HFFc6 (cell line): Measurements from ENCODE around the gene ORC6. TPM values are rescaled to one million over a fixed set of nuclear protein-coding genes. Genes with fewer than 3 reads are reported as not detected.

Experiments used
- DNase-seq: peaks from one replicate; pipeline ENCODE4 v3.0.0-alpha.2; 2018
- H3K27ac Mint-ChIP-seq: 2 replicates; pipeline ENCODE4 v1.8.0; 2020; ENCODE audit warnings: mild to moderate bottlenecking, mixed read lengths
- H3K27me3 Mint-ChIP-seq: 2 replicates; pipeline ENCODE4 v1.8.0; 2021; ENCODE audit warnings: mild to moderate bottlenecking, moderate library complexity, mixed read lengths; ENCODE audit not compliant: insufficient read depth
- H3K36me3 Mint-ChIP-seq: 2 replicates; pipeline ENCODE4 v1.8.0; 2021; ENCODE audit warnings: low read depth, mixed read lengths
- H3K4me1 Mint-ChIP-seq: 2 replicates; pipeline ENCODE4 v1.8.0; 2020; ENCODE audit warnings: low read depth, mixed read lengths
- H3K4me3 Mint-ChIP-seq: 2 replicates; pipeline ENCODE4 v1.8.0; 2020; ENCODE audit warnings: mild to moderate bottlenecking, moderate library complexity, mixed read lengths
- H3K9me3 Mint-ChIP-seq: 2 replicates; pipeline ENCODE4 v1.8.0; 2020; ENCODE audit warnings: mild to moderate bottlenecking, mixed read lengths
- CTCF ChIP-seq: fragments of 200-600 bp; sonication (generic); IDR thresholded peaks from 2 replicates; pipeline ENCODE4 v1.5.0; 2021; ENCODE audit warnings: antibody characterized with exemption, mild to moderate bottlenecking
- total RNA-seq, 6 experiments: library from RNA; stranded (reverse); fragmentation: NEBNext Ultra II Directional; extraction: Animal tissue kit (Norgen Biotek cat#: 25700); gene quantifications; 2 replicates in 1 of 6; 3 replicates in 5 of 6; pipeline ENCODE4 v1.2.3, GENCODE V29; 2021

ORC6 gene
- total RNA-seq, 6 experiments from 2014 or later = 10.1 to 22.7 (median 14.8) TPM

- peaks cover 5% of the 10 kb centered on the region; the same call in 1 of the 2 replicates for H3K9me3 Mint-ChIP-seq
- no peaks in the 10 kb centered on the region for H3K36me3 Mint-ChIP-seq
- no peak overlapping the region for H3K4me3 Mint-ChIP-seq
- TF ChIP-seq CTCF = no peak
- H3K4me1 Mint-ChIP-seq = no peaks in the 10 kb centered on the region
- DNase-seq = no peak
- no peak overlapping the region for H3K27ac Mint-ChIP-seq
- peaks cover 15% of the 10 kb centered on the region for H3K27me3 Mint-ChIP-seq
Observed at GRCh38 chr16:46720619-46721018, 31.2 kb downstream of the ORC6 start.

GRCh38 chr16:46721885-46722284 is 32.4 kb downstream of the ORC6 start:
- Mint-ChIP-seq H3K27ac (no peak overlapping the region), H3K27me3 (peaks cover 17% of the 10 kb centered on the region)

GRCh38 chr16:46727184-46727583 is 37.7 kb downstream of the ORC6 start:
- no peaks in the 10 kb centered on the region; the same call in 1 of the 2 replicates for H3K4me1 Mint-ChIP-seq
- no peak overlapping the region for H3K27ac Mint-ChIP-seq
- no peaks in the 10 kb centered on the region for H3K36me3 Mint-ChIP-seq
- H3K27me3 Mint-ChIP-seq = peaks cover 22% of the 10 kb centered on the region
- H3K9me3 Mint-ChIP-seq = peaks cover 5% of the 10 kb centered on the region; the same call in 1 of the 2 replicates
- no peak for TF ChIP-seq CTCF
- DNase-seq = no peak
- H3K4me3 Mint-ChIP-seq = no peak overlapping the region

More at GRCh38 chr16:46721885-46722284, 32.4 kb downstream of the ORC6 start:
- no peaks in the 10 kb centered on the region for H3K36me3 Mint-ChIP-seq
- no peak for DNase-seq
- peaks cover 5% of the 10 kb centered on the region; the same call in 1 of the 2 replicates for H3K9me3 Mint-ChIP-seq
- no peaks in the 10 kb centered on the region; the same call in 1 of the 2 replicates for H3K4me1 Mint-ChIP-seq
- no peak overlapping the region for H3K4me3 Mint-ChIP-seq
- TF ChIP-seq CTCF = no peak

GRCh38 chr16:46727630-46728029 is 38.2 kb downstream of the ORC6 start:
- H3K36me3 Mint-ChIP-seq = no peaks in the 10 kb centered on the region
- no peak overlapping the region for H3K4me3 Mint-ChIP-seq
- no peaks in the 10 kb centered on the region; the same call in 1 of the 2 replicates for H3K4me1 Mint-ChIP-seq
- H3K9me3 Mint-ChIP-seq = peaks cover 5% of the 10 kb centered on the region; the same call in 1 of the 2 replicates
- peaks cover 22% of the 10 kb centered on the region for H3K27me3 Mint-ChIP-seq
- DNase-seq = no peak
- TF ChIP-seq CTCF = no peak
- H3K27ac Mint-ChIP-seq = no peak overlapping the region

- Mint-ChIP-seq H3K9me3 (peaks cover 5% of the 10 kb centered on the region; the same call in 1 of the 2 replicates), H3K36me3 (no peaks in the 10 kb centered on the region), H3K27me3 (peaks cover 19% of the 10 kb centered on the region), H3K4me1 (no peaks in the 10 kb centered on the region; the same call in 1 of the 2 replicates), H3K27ac (no peak overlapping the region), H3K4me3 (no peak overlapping the region)
- no peak for DNase-seq
- no peak for TF ChIP-seq CTCF
Observed at GRCh38 chr16:46728806-46729205, 39.3 kb downstream of the ORC6 start.
